ENCODE results near the gene XYLT1.

XYLT1 gene

DNA sequence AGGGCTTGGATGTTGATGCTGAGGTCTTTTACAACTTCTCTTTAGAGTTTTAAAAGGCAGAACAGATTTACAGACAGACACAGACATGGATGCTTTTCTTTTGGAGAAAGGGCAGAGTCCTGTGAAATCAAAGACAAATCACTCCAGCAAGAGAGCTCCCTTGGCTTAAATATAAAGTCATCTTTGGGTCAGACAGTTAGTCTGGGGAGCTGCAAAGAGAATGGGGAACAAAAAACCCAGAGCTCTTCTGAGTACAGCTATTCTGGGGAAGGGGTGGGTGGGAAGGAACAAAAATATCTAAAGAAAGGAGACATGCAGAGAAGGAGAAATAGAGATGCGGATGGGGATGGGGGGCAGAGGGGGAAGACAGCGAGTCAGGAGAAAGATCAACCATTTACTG is 266.6 kb downstream of the XYLT1 start:
- no peak overlapping the region for H3K27ac ChIP-seq
- no peak overlapping the region for H3K9ac ChIP-seq (ENCODE audit: insufficient read length)
- no peak for TF ChIP-seq EZH2 (IDR thresholded peaks at IDR 0.05)
- H3K9me3 ChIP-seq (ENCODE audit: low read depth, low read length): no peaks in the 10 kb centered on the region
- DNase-seq (ENCODE audit: low read depth, low spot score): no peak
- no peak overlapping the region for H3K4me3 ChIP-seq
- no peaks in the 10 kb centered on the region for H3K36me3 ChIP-seq (ENCODE audit: insufficient read depth, low read length)

DNA sequence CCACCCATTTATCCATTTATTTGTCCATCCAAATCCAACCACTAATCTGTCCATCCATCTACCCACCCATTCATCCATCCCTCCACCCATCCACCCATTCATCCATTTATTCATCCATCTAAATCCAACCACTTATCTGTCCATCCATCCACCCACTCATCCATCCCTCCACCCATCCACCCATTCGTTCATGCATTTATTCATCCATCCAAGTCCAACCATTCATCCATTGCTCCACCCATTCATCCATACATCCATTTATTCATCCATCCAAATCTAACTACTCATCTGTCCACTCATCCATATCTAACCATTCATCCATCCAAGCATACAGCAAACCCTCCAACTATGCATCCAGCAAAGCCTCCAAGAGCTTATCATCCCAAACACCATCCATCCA is 267.3 kb downstream of the XYLT1 start:
- no peaks in the 10 kb centered on the region for H3K36me3 ChIP-seq (ENCODE audit: insufficient read depth, low read length)
- no peak overlapping the region for H3K4me3 ChIP-seq
- DNase-seq (ENCODE audit: low read depth, low spot score): no peak
- H3K9ac ChIP-seq (ENCODE audit: insufficient read length): no peak overlapping the region
- no peak overlapping the region for H3K27ac ChIP-seq
- no peaks in the 10 kb centered on the region for H3K9me3 ChIP-seq (ENCODE audit: low read depth, low read length)
- TF ChIP-seq EZH2 (IDR thresholded peaks at IDR 0.05) (no peak), POLR2AphosphoS5 (IDR thresholded peaks at IDR 0.05; ENCODE audit: borderline replicate concordance, low read depth, low read length) (no peak), FOXP2 (optimal IDR thresholded peaks at IDR 0.05; ENCODE audit: control extremely low read depth, extremely low read length, insufficient read depth) (no peak)

- H3K27ac ChIP-seq: no peak overlapping the region
- no peaks in the 10 kb centered on the region for H3K9me3 ChIP-seq (ENCODE audit: low read depth, low read length)
- no peaks in the 10 kb centered on the region for H3K36me3 ChIP-seq (ENCODE audit: insufficient read depth, low read length)
- no peak for DNase-seq (ENCODE audit: low read depth, low spot score)
- TF ChIP-seq EZH2 (IDR thresholded peaks at IDR 0.05) (no peak), POLR2AphosphoS5 (IDR thresholded peaks at IDR 0.05; ENCODE audit: borderline replicate concordance, low read depth, low read length) (no peak), FOXP2 (optimal IDR thresholded peaks at IDR 0.05; ENCODE audit: control extremely low read depth, extremely low read length, insufficient read depth) (no peak)
- H3K9ac ChIP-seq (ENCODE audit: insufficient read length): no peak overlapping the region
- no peak overlapping the region for H3K4me3 ChIP-seq
Measured at GRCh38 chr16:17199135-17199534, 271.6 kb downstream of the XYLT1 start.

- Histone ChIP-seq H3K4me3 (no peak overlapping the region), H3K36me3 (ENCODE audit: insufficient read depth, low read length) (no peaks in the 10 kb centered on the region), H3K9me3 (ENCODE audit: low read depth, low read length) (no peaks in the 10 kb centered on the region), H3K27ac (no peak overlapping the region), H3K9ac (ENCODE audit: insufficient read length) (no peak overlapping the region)
- DNase-seq (ENCODE audit: low read depth, low spot score): no peak
- TF ChIP-seq FOXP2 (optimal IDR thresholded peaks at IDR 0.05; ENCODE audit: control extremely low read depth, extremely low read length, insufficient read depth) (no peak), EZH2 (IDR thresholded peaks at IDR 0.05) (no peak), POLR2AphosphoS5 (IDR thresholded peaks at IDR 0.05; ENCODE audit: borderline replicate concordance, low read depth, low read length) (no peak)
Measured at GRCh38 chr16:17196526-17196925, 274.2 kb downstream of the XYLT1 start.

DNA sequence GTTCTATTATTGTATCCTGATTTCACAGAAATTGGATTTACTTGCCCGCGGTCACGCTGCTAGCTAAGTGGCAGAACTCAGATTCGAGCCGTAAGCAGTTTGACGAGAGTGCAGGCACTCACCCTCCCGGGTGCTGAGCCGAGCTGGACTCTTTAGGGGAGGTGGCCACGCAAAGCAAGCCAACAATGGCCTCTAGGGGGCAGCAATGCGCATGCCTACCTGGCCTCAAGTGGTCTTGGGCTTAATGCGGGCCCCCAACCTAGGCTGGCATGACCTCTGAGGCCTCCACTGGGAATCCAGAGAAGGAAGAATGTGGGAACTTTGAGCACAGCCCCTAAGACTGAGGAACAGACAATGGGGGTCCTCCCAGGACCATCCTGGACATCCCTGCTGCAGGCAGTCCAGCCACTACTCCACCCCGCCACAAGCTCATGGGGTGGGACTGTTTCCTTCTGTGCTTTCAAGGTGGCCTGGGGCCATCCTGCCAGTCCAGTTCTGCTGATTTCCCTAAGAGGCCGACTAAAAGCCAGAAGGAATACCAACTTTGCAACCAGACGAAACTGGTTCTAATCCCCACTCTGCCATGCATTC is 276.5 kb downstream of the XYLT1 start:
- TF ChIP-seq EZH2 (IDR thresholded peaks at IDR 0.05) (no peak), POLR2AphosphoS5 (IDR thresholded peaks at IDR 0.05; ENCODE audit: borderline replicate concordance, low read depth, low read length) (no peak)
- Histone ChIP-seq H3K27ac (no peak overlapping the region), H3K9ac (ENCODE audit: insufficient read length) (no peak overlapping the region), H3K36me3 (ENCODE audit: insufficient read depth, low read length) (no peaks in the 10 kb centered on the region), H3K4me3 (no peak overlapping the region), H3K9me3 (ENCODE audit: low read depth, low read length) (no peaks in the 10 kb centered on the region)
- no peak for DNase-seq (ENCODE audit: low read depth, low spot score)

GRCh38 chr16:17193566-17194100 is 277.1 kb downstream of the XYLT1 start:
- no peaks in the 10 kb centered on the region for H3K36me3 ChIP-seq (ENCODE audit: insufficient read depth, low read length)
- H3K4me3 ChIP-seq: no peak overlapping the region
- DNase-seq (ENCODE audit: low read depth, low spot score): no peak
- no peak overlapping the region for H3K9ac ChIP-seq (ENCODE audit: insufficient read length)
- TF ChIP-seq FOXP2 (optimal IDR thresholded peaks at IDR 0.05; ENCODE audit: control extremely low read depth, extremely low read length, insufficient read depth) (no peak), POLR2AphosphoS5 (IDR thresholded peaks at IDR 0.05; ENCODE audit: borderline replicate concordance, low read depth, low read length) (no peak), EZH2 (IDR thresholded peaks at IDR 0.05) (no peak)
- no peaks in the 10 kb centered on the region for H3K9me3 ChIP-seq (ENCODE audit: low read depth, low read length)
- no peak overlapping the region for H3K27ac ChIP-seq

DNA sequence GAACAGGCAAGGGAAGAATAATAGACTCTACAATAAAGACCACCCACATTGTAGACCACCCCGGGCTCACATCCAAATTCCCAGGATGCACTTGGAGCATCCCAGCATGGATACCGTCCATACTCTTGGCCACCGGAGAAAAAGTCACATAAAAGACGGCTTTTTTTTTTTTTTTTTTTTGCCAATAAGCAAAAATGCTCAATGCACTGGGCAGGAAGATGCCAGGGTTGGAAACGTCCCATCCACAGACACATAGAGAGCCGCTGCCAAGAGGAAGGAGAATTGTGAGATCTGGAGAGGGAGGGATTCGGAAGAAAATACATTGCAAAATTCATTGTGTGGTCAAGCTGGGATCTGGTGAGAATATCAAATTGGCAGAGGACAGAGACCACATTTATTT is 286.7 kb downstream of the XYLT1 start:
- TF ChIP-seq FOXP2 (optimal IDR thresholded peaks at IDR 0.05; ENCODE audit: control extremely low read depth, extremely low read length, insufficient read depth) (no peak), EZH2 (IDR thresholded peaks at IDR 0.05) (no peak), POLR2AphosphoS5 (IDR thresholded peaks at IDR 0.05; ENCODE audit: borderline replicate concordance, low read depth, low read length) (no peak)
- Histone ChIP-seq H3K36me3 (ENCODE audit: insufficient read depth, low read length) (no peaks in the 10 kb centered on the region), H3K27ac (no peak overlapping the region), H3K4me3 (no peak overlapping the region), H3K9ac (ENCODE audit: insufficient read length) (no peak overlapping the region), H3K9me3 (ENCODE audit: low read depth, low read length) (no peaks in the 10 kb centered on the region)
- DNase-seq (ENCODE audit: low read depth, low spot score): no peak

- H3K9ac ChIP-seq (ENCODE audit: insufficient read length): no peak overlapping the region
- H3K4me3 ChIP-seq: no peak overlapping the region
- no peaks in the 10 kb centered on the region for H3K36me3 ChIP-seq (ENCODE audit: insufficient read depth, low read length)
- no peak for DNase-seq (ENCODE audit: low read depth, low spot score)
- no peaks in the 10 kb centered on the region for H3K9me3 ChIP-seq (ENCODE audit: low read depth, low read length)
- H3K27ac ChIP-seq: no peak overlapping the region
- no peak for TF ChIP-seq POLR2AphosphoS5 (IDR thresholded peaks at IDR 0.05; ENCODE audit: borderline replicate concordance, low read depth, low read length)
- TF ChIP-seq FOXP2 (optimal IDR thresholded peaks at IDR 0.05; ENCODE audit: control extremely low read depth, extremely low read length, insufficient read depth): no peak
- TF ChIP-seq EZH2 (IDR thresholded peaks at IDR 0.05): no peak
Measured at GRCh38 chr16:17177959-17178905, 292.5 kb downstream of the XYLT1 start.

All from SK-N-MC (cell line).